ENCODE results near the gene GRIN3B. TPM values are rescaled to one million over a fixed set of nuclear protein-coding genes. Genes with fewer than 3 reads are reported as not detected.

Gene GRIN3B
- total and polyA plus RNA-seq, 10 of the 15 experiments (the other 5 are each of a cell fraction or from before 2014, with no cell fraction given) = 0.15 TPM; not detected in 9

DNA sequence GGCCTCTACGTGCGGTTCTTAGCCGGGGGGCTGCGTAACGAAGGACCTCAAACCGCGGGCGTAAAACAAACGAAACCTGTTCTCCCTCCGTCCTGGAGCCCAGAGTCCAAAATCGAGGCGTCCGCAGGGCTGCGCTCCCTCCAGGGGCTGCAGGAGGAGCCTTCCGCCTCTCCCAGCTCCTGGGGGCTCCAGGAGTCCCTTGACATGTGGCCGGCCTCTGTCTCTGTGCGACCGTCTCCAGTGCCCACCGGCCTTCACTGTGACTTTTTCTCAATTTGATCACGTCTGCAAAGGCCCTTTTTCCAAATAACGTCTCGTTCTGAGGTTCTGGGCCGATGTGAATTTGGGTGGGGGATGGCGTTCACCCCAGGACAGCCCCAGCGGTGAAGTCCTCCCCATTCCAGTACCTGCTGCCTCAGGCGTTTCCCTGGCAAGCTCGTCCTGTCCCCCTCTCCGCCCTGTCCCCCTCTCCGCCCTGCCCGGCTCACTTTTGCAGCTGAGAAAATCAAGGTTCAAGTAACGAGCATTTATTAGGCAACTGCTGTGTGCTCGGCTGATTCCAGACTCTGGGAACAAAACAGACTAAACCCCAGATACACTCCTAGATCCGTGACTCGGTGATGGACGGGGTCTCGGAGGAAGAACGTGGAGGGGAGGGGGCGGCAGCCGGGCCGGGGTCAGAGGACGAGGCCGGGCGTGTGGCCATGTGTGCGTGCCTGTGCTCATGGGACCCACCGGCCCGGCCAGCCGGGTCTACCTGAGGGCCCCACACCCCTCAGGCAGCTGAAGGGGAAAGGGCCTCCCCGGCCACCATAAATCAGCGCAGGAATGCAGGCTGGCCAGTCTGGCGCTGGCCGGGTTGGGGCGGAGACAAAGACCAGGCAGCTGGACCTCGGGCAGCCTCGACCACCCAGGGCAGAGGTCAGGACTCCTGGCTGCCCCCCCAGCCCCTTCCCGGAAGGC, 44.1 kb upstream of the GRIN3B start (continued):
- TF ChIP-seq SUZ12 (IDR thresholded peaks at IDR 0.05; ENCODE audit: unreplicated experiment) = no peak
- TF ChIP-seq HDAC6 (IDR thresholded peaks at IDR 0.05; ENCODE audit: unreplicated experiment) = no peak
- TF ChIP-seq NFYA (IDR thresholded peaks at IDR 0.05; ENCODE audit: borderline replicate concordance, low read depth, low read length) = no peak
- no peak for TF ChIP-seq DPF2 (IDR thresholded peaks at IDR 0.05)
- TF ChIP-seq, protein P1, sequence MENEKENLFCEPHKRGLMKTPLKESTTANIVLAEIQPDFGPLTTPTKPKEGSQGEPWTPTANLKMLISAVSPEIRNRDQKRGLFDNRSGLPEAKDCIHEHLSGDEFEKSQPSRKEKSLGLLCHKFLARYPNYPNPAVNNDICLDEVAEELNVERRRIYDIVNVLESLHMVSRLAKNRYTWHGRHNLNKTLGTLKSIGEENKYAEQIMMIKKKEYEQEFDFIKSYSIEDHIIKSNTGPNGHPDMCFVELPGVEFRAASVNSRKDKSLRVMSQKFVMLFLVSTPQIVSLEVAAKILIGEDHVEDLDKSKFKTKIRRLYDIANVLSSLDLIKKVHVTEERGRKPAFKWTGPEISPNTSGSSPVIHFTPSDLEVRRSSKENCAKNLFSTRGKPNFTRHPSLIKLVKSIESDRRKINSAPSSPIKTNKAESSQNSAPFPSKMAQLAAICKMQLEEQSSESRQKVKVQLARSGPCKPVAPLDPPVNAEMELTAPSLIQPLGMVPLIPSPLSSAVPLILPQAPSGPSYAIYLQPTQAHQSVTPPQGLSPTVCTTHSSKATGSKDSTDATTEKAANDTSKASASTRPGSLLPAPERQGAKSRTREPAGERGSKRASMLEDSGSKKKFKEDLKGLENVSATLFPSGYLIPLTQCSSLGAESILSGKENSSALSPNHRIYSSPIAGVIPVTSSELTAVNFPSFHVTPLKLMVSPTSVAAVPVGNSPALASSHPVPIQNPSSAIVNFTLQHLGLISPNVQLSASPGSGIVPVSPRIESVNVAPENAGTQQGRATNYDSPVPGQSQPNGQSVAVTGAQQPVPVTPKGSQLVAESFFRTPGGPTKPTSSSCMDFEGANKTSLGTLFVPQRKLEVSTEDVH (IDR thresholded peaks at IDR 0.05; ENCODE audit: low read depth, partially characterized antibody) = no peak

DNA sequence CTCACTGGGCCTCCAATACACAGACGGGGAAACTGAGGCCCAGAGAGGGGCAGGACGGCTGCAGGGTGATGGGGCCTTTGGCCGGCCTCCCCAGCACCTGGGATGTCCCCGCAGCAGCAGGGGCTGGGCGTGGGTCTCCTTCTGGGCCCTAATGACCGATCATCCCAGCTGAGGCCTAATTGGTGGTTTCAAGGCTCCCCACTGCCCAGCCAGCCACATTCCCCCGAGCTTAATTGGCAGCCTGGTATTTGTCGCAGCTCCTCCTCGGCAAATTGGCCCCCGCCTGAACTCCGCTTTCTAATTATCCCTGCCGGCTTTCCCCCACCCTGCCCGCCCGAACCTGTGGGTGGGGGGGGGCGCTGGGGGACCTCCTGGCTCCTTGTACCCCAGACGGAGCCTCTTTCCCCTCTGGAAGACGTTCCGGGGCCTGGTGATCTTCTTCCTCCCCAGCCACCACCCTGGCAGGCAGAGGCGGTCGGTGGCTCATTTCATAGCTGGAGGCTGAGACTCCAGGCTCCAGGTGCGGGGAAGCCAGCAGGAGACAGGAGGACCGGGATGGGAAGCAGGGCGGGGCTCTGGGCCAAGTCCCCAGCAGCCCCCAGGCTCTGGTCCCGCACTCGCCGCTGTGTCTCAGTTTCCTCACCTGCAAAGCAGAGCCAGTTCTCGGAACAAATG, 43.3 kb upstream of the GRIN3B start:
- Histone ChIP-seq H3K9me3 (replicated peaks; ENCODE audit: control insufficient read depth, insufficient read depth, low read length) (no peaks in the 10 kb centered on the region), H3K79me2 (ENCODE audit: control insufficient read depth, insufficient read depth, low read length) (peaks cover 41% of the 10 kb centered on the region), H3K9ac (ENCODE audit: control insufficient read depth, insufficient read depth, low read length) (no peak overlapping the region), H4K20me1 (ENCODE audit: control insufficient read depth, insufficient read depth) (peaks cover 3% of the 10 kb centered on the region; the same call in 1 of the 2 replicates), H2AFZ (ENCODE audit: control insufficient read depth, low read depth, low read length) (no peak overlapping the region), H3K4me2 (ENCODE audit: control insufficient read depth, insufficient read depth) (no peak overlapping the region), H3K36me3 (ENCODE audit: control insufficient read depth in 2 of 2, insufficient read depth in 2 of 2, low read length in 1 of 2) (peaks cover 11 to 27% of the 10 kb centered on the region in 2 experiments), H3K4me3 (no peak overlapping the region), H3K27me3 (replicated peaks in 1 of 2; ENCODE audit: control insufficient read depth in 2 of 2, insufficient read depth in 2 of 2, low read length in 1 of 2) (no peaks in the 10 kb centered on the region), H3K27ac (ENCODE audit: control insufficient read depth, insufficient read depth) (no peak overlapping the region), H3K4me1 (ENCODE audit: control insufficient read depth, insufficient read depth, low read length) (peaks cover 36% of the 10 kb centered on the region)
- BruUV-seq (replicated peaks) = no TSS peak
- intact Hi-C loops (cut with micrococcal nuclease; ENCODE audit: unreplicated experiment) = no loop called here
- ChIA-PET CTCF (no interaction called here), SMC1A (ENCODE audit: uncharacterized antibody, unreplicated experiment) (no interaction called here), POLR2A (no interaction called here), RAD21 (ENCODE audit: unreplicated experiment) (no interaction called here)
- no peak for DNase-seq (ENCODE audit: low read depth, low spot score)
- whole genome bisulfite sequencing (ENCODE audit: insufficient coverage, insufficient replicate concordance, low lambda C conversion rate, missing lambda C conversion rate) = 80% methylated on average over 21 of the region's 27 CpGs
- FAIRE-seq = no peak
- no peak for ATAC-seq
- in situ Hi-C loops (cut with MboI) = no loop called here
- no peak for TF ChIP-seq GATAD2B (conservative IDR thresholded peaks at IDR 0.05; ENCODE audit: low read depth)
- TF ChIP-seq CREB1 (IDR thresholded peaks at IDR 0.05; ENCODE audit: low read depth) = no peak
- TF ChIP-seq, protein P2, sequence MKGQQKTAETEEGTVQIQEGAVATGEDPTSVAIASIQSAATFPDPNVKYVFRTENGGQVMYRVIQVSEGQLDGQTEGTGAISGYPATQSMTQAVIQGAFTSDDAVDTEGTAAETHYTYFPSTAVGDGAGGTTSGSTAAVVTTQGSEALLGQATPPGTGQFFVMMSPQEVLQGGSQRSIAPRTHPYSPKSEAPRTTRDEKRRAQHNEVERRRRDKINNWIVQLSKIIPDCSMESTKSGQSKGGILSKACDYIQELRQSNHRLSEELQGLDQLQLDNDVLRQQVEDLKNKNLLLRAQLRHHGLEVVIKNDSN (IDR thresholded peaks at IDR 0.05; ENCODE audit: borderline replicate concordance, extremely low read length, insufficient read depth, low read depth, low read length) = no peak
- no peak for TF ChIP-seq CBX3 (IDR thresholded peaks at IDR 0.05; ENCODE audit: borderline replicate concordance, low read depth)
- TF ChIP-seq, protein P3, sequence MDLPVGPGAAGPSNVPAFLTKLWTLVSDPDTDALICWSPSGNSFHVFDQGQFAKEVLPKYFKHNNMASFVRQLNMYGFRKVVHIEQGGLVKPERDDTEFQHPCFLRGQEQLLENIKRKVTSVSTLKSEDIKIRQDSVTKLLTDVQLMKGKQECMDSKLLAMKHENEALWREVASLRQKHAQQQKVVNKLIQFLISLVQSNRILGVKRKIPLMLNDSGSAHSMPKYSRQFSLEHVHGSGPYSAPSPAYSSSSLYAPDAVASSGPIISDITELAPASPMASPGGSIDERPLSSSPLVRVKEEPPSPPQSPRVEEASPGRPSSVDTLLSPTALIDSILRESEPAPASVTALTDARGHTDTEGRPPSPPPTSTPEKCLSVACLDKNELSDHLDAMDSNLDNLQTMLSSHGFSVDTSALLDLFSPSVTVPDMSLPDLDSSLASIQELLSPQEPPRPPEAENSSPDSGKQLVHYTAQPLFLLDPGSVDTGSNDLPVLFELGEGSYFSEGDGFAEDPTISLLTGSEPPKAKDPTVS (IDR thresholded peaks at IDR 0.05; ENCODE audit: low read depth, low read length) = no peak

Measured in GM12878 (cell line).